Activated T-helper 1 cell treated with anti-CD3 and anti-CD28 coated beads, Interleukin-12 subunit alpha, Interleukin-12 subunit beta, Interleukin-2, Interleukin-4 antibody, amounts not matched to agents 30 ng/mL and 10 ng/mL and 1 ng/mL, durations not matched to agents 14 hours and 24 hours and 36 hours (primary cell): ENCODE data around the gene SPINDOC. TPM values are rescaled to one million over a fixed set of nuclear protein-coding genes. Genes with fewer than 3 reads are reported as not detected.

Source experiments
- DNase-seq: peaks from one replicate; pipeline ENCODE4 v3.0.0; 2021; ENCODE audit warnings: low spot score
- H3K27ac Mint-ChIP-seq: one replicate; pipeline ENCODE4 v1.8.0; 2021; ENCODE audit warnings: mild to moderate bottlenecking, mixed read lengths
- H3K27me3 Mint-ChIP-seq: one replicate; pipeline ENCODE4 v1.8.0; 2022; ENCODE audit warnings: mild to moderate bottlenecking, moderate library complexity, mixed read lengths; ENCODE audit not compliant: insufficient read depth
- H3K36me3 Mint-ChIP-seq: one replicate; pipeline ENCODE4 v1.8.0; 2021; ENCODE audit warnings: low read depth, mixed read lengths
- H3K4me1 Mint-ChIP-seq: one replicate; pipeline ENCODE4 v1.8.0; 2021; ENCODE audit warnings: low read depth, mixed read lengths
- H3K4me3 Mint-ChIP-seq: one replicate; pipeline ENCODE4 v1.8.0; 2021; ENCODE audit warnings: mild to moderate bottlenecking, moderate library complexity, mixed read lengths
- H3K9me3 Mint-ChIP-seq: one replicate; pipeline ENCODE4 v1.8.0; 2021; ENCODE audit warnings: mixed read lengths
- intact Hi-C: fragments of 100-400 bp; cut with micrococcal nuclease; formaldehyde crosslinking; loops from one replicate; pipeline ENCODE4 v1.15.1; 2024
- total RNA-seq: library from RNA; stranded (reverse); gene quantifications from 2 replicates; pipeline ENCODE4 v1.2.3, GENCODE V29; 2022

SPINDOC gene
- total RNA-seq, 1 donor from 2014 or later, result 64.3 TPM

GRCh38 chr11:63871962-63872799 is 58.9 kb downstream of the SPINDOC start:
- Mint-ChIP-seq H3K27me3 (no peaks in the 10 kb centered on the region), H3K27ac (peak overlapping the region; percentile 18), H3K4me1 (peaks cover 60% of the 10 kb centered on the region), H3K9me3 (no peaks in the 10 kb centered on the region), H3K36me3 (peaks cover 12% of the 10 kb centered on the region), H3K4me3 (peak overlapping the region; percentile 33)
- peak; percentile 34 for DNase-seq
- intact Hi-C loops, result loop anchor here (1.0 kb wide), 1 partner anchor 34 kb away; no protein-coding TSS in a partner anchor

- Mint-ChIP-seq H3K4me3 (peak overlapping the region; percentile 30), H3K36me3 (peaks cover 13% of the 10 kb centered on the region), H3K4me1 (peaks cover 55% of the 10 kb centered on the region), H3K27ac (no peak overlapping the region), H3K9me3 (no peaks in the 10 kb centered on the region), H3K27me3 (no peaks in the 10 kb centered on the region)
- DNase-seq, result no peak
- intact Hi-C loops, result loop anchor here (1.0 kb wide), 1 partner anchor 34 kb away; no protein-coding TSS in a partner anchor
Measured at GRCh38 chr11:63872800-63873197, 59.5 kb downstream of the SPINDOC start.

- H3K27me3 Mint-ChIP-seq, result no peaks in the 10 kb centered on the region
- H3K9me3 Mint-ChIP-seq, result no peaks in the 10 kb centered on the region
- intact Hi-C loops, result no loop called here
- peaks cover 55% of the 10 kb centered on the region for H3K4me1 Mint-ChIP-seq
- H3K4me3 Mint-ChIP-seq, result no peak overlapping the region
- H3K27ac Mint-ChIP-seq, result no peak overlapping the region
- peaks cover 16% of the 10 kb centered on the region for H3K36me3 Mint-ChIP-seq
- no peak for DNase-seq
Measured at GRCh38 chr11:63873311-63873710, 60.1 kb downstream of the SPINDOC start.

GRCh38 chr11:63874511-63874910 is 61.3 kb downstream of the SPINDOC start:
- Mint-ChIP-seq H3K27me3 (no peaks in the 10 kb centered on the region), H3K27ac (no peak overlapping the region), H3K4me3 (no peak overlapping the region), H3K9me3 (no peaks in the 10 kb centered on the region), H3K4me1 (peaks cover 46% of the 10 kb centered on the region), H3K36me3 (peaks cover 10% of the 10 kb centered on the region)
- intact Hi-C loops, result no loop called here
- no peak for DNase-seq

GRCh38 chr11:63875506-63876065 is 62.3 kb downstream of the SPINDOC start:
- DNase-seq, result no peak
- intact Hi-C loops, result no loop called here
- H3K9me3 Mint-ChIP-seq, result no peaks in the 10 kb centered on the region
- no peak overlapping the region for H3K27ac Mint-ChIP-seq
- no peak overlapping the region for H3K4me3 Mint-ChIP-seq
- H3K36me3 Mint-ChIP-seq, result peaks cover 16% of the 10 kb centered on the region
- H3K4me1 Mint-ChIP-seq, result peaks cover 46% of the 10 kb centered on the region
- no peaks in the 10 kb centered on the region for H3K27me3 Mint-ChIP-seq

GRCh38 chr11:63876616-63877015 is 63.4 kb downstream of the SPINDOC start:
- H3K36me3 Mint-ChIP-seq, result peaks cover 16% of the 10 kb centered on the region
- no peak overlapping the region for H3K27ac Mint-ChIP-seq
- H3K9me3 Mint-ChIP-seq, result no peaks in the 10 kb centered on the region
- H3K4me3 Mint-ChIP-seq, result no peak overlapping the region
- H3K4me1 Mint-ChIP-seq, result peaks cover 48% of the 10 kb centered on the region
- intact Hi-C loops, result no loop called here
- DNase-seq, result no peak
- no peaks in the 10 kb centered on the region for H3K27me3 Mint-ChIP-seq

Other genes with a start within 250 kb of the SPINDOC start
- 2.3 TPM in 2 replicates for gene PLAAT3, start 199.0 kb upstream of the SPINDOC start, total RNA-seq
- 35.6 and 37.0 TPM in 2 replicates for gene ATL3, start 142.1 kb upstream of the SPINDOC start, total RNA-seq
- 52.1 and 54.7 TPM in 2 replicates for gene RTN3, start 132.0 kb upstream of the SPINDOC start, total RNA-seq
- gene ZFTA, start 44.7 kb upstream of the SPINDOC start, total RNA-seq, result 3.8 and 5.3 TPM in 2 replicates
- 44.7 and 46.0 TPM in 2 replicates for gene MARK2, start 25.7 kb downstream of the SPINDOC start, total RNA-seq
- 0.21 and 0.34 TPM in 2 replicates for gene RCOR2, start 103.7 kb downstream of the SPINDOC start, total RNA-seq
- gene NAA40, start 125.5 kb downstream of the SPINDOC start, total RNA-seq, result 25.3 and 31.6 TPM in 2 replicates
- 289 and 291 TPM in 2 replicates for gene COX8A, start 161.2 kb downstream of the SPINDOC start, total RNA-seq
- gene OTUB1, start 173.0 kb downstream of the SPINDOC start, total RNA-seq, result 104 and 114 TPM in 2 replicates
- gene FLRT1, start 222.5 kb downstream of the SPINDOC start, total RNA-seq, result not detected in 2 replicates